Measurements from ENCODE around the gene GALNT9.

GALNT9 gene

DNA sequence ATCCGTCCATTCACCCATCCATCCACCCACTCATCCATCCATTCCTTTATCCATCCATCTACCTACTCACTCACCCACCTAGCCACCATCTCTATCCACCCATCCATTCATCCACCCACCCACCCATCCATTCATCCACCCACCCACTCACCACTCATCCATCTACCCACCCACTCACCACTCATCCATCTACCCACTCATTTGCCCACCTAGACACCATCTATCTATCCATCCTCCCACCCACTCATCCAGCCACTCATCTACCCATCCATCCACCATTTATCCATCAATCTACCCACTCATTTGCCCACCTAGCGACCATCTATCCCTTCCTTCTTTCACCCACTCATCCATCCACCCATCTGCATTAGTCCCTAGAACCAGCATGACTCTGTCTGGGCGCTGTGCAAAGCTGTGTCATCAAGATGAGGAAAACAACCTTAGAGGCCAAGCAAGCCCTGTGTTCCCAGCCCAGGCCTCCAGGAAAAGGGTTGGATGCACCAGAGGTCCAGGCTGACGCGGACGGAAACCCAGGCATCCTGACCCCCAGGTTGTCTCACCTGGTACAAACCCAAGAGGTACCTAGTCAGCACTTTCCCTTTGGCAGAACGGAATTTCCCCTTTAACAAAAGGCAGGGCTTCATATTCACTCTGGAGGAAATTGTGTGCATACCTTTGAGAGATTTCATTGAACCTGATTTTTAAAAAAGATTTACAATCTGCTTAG, 111.4 kb downstream of the GALNT9 start:
- DNase-seq (ENCODE audit: low read depth in 2 of 3, low spot score in 1 of 3) = no peak

DNA sequence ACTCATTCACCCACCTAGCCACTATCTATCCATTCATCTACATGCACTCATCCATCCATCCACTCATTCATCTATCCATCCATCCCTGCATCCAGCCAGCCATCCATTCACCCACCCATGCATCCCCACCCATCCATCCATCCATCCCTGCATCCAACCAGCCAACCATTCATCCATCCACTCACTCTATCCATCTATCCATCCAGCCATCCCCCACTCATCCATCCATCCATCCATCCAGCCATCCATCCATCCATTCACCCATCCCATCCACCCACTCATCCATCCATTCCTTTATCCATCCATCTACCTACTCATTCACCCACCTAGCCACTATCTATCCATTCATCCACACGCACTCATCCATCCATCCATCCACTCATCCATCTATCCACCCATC, 112.0 kb downstream of the GALNT9 start:
- DNase-seq (ENCODE audit: low read depth in 2 of 3, low spot score in 1 of 3) = no peak

DNA sequence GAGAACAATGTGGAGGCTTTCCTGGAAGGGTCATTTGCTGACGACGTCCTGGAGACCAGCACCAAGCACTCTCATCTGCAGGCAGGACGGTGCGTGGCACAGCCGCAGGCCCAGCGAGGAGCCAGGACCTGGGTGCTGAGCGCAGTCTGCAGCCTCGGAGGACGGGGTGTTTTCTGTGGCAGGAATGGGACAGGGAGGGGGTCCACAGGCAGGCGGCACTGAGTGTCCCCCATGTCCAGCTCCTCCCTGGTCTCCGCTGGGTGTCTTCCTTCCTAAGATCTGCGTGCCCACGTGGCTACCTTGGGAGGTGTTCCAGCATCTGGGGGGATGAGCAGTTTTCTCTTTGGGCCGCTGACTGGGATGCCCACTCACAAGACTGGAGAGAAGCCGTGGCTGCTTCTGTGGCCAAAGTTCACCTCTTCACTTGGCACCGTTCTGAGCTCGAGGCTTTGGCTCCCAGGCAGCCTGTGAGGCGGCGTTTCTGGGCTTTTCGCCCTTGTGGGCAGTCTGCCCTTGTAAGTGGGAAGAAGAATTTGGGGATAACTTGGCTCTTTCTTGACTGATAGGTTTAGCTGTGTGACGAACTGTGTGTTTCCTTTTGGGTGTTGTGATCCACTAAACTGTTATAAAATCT, 112.9 kb downstream of the GALNT9 start:
- no peak for DNase-seq (ENCODE audit: low read depth in 2 of 3, low spot score in 1 of 3)

DNA sequence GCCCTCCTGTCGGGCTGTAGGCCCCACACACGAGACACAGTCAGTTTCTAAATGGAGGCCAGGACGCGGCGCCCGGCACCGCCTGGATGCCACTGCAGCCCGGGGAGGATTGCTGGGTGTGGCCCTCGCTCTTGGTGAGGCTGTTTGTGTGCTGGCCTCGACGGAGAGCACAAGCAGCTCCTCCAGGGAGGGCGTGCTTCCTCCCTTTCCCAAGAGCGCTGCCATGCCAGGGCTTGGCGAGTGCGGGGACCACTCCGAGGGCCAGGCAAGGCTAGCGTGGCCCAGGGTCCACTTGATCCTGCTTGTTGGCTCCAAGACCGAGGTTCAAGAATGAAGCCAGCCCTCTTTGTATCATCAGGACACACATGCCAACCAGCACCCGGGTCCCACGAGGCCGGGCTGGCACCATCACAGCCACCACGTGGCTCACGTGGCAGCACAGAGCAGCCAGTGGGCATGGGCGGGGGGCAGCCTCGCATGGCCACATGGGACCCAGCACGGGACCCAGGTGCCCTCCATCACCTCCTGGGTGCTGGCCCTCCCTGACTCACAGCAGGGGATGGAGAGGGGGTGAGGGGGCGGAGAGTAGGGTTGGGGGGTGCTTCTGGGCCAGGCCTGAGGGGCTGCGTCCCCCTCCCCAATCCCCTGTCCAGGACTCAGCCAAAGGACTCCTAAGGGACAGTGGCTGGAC, 113.9 kb downstream of the GALNT9 start:
- DNase-seq (ENCODE audit: low read depth in 2 of 3, low spot score in 1 of 3) = no peak

DNA sequence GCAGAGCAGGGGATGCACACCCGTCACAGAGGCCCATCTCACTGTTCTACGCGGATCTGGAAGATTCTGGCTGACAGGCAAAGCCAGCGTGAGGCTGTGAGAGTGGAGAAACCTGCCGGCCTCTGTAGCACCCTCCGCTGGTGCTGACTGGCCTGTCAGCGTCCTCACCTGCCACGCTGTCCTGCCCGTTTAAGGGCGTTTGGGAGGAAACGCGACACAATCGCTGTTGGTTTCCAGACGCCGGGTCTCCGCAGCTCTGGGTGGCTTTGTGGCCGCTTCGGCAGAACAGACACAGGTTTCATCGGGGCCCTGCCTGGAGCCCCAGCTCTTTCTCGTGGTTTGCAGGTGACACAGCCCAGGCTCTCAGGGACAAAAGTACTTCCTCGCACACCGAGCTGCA, 114.5 kb downstream of the GALNT9 start:
- DNase-seq (ENCODE audit: low read depth in 2 of 3, low spot score in 1 of 3) = no peak

DNA sequence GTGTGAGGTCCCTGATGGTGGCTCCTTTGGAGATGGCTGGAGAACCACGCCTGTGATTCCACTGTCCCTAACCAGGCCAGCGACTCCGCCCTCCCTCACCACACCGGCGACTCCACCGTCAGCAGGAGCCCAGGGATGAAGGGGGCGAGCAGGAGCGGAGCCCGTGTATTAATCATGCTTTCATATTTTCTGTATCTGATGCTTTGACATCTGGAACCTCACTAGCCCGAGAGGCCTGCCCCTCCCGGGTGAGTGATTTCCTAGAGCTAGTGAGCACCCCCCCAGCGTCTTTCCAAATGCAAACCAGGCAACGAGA, 115.3 kb downstream of the GALNT9 start:
- DNase-seq (ENCODE audit: low read depth in 2 of 3, low spot score in 1 of 3) = no peak

DNA sequence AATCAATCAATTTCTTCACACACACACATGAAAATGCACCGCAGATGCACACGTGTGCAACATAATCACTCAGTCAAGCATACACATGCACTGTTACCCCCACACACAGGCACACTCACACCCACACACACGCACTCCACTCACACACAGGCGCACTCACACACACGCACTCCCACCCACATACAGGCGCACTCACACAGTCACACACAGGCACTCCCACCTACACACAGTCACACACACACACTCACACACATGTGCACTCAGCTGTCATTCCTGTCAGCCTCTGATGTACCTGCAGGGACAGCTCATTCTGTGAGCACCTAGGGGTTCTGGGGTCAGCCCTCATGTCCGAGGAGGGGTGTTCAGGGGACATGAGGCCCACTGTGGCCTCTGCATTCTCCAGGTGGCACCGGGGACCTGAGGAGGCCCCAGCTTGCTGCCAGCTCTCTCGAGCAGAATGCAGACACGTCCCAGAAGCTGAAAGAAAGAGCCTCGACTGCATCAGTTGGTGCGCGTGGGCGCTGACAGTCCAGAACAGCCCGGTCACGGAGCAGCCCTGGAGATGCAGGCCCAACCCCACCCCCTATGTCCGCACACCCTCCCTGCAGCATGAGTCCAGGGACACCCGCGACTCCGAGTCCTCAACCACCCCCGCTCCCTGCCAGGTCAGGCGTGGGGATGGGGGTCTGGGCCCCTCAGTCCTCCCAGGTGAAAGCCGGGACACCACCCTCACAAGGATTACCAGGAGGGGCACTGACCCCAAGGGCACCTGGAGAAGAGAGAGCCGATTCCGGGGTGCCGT, 115.8 kb downstream of the GALNT9 start:
- no peak for DNase-seq (ENCODE audit: low read depth in 2 of 3, low spot score in 1 of 3)

DNA sequence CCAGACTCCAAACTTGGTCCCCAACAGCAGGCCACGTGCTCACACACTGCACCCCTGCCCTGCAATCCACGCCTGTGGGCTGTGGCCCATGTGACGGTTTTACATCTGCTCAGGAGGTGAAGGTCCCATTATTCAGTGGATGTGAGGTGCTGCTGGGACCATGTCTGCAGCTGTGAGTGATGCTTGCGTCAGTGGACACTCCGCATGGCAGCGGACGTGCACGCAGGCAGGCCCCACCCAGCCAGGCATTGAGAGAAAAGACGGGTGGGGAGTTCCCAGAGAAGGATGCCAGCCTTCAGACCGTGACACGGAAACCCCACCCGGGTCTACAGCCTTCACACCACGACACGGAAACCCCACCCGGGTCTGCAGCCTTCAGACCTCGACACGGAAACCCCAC, 117.6 kb downstream of the GALNT9 start:
- DNase-seq (ENCODE audit: low read depth in 2 of 3, low spot score in 1 of 3) = no peak

DNA sequence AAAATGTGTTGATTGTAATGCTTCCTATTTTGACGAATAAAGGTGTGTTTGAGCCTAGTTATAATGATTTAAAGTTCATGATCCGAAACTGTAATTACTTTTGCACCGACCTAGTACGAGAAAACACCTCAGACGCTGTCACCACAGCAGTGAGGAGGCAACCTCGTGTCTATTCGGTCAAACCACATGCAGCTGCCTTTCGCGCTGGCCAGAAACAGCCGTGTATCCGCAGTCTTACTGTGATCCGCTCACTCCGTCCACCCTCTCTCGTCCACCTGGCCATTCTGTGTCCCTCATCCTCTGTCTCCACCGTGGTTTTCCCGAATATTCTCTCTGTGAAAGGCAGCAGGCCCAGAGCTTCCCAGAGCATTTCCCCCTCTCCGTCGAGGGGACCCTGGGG, 118.1 kb downstream of the GALNT9 start:
- DNase-seq (ENCODE audit: low read depth in 2 of 3, low spot score in 1 of 3) = no peak

DNA sequence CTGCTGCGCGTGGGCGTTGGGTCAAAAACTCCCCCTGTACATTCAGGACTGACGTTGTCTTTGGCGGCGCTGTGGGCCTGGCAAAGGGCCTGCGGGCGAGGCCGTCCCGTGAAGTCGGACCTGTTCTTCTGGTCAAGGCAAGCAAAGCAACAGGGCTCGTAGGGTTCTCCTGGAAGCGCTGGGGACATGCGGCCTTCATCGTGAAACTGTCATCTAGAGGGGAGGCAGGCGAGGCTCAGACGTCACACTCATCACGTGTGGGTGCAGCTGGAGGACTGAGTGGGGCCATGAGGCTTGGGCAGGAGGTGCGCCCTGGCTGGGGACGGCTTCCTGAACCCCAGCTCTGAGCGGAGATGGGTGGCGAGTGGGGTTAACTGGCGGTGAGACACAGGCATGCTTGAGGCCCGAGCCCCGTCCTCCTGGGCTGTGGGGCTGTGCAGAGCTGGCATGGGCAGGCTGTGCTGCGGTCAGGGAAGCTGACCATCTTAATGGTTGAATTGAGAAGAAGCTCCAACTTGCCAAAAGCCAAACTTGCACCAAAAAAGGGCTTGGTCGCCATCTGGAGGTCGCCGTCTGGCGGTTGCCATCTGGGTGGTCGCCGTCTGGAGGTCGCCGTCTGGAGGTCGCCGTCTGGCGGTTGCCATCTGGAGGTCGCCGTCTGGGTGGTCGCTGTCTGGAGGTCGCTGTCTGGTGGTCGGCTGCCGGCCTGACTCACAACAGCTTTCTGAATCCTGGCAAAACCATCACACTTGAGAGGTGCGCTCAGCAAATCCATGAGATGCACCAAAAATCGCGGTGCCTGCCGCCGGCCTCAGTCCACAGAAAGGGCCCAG, 119.0 kb downstream of the GALNT9 start:
- DNase-seq (ENCODE audit: low read depth in 2 of 3, low spot score in 1 of 3) = no peak

DNA sequence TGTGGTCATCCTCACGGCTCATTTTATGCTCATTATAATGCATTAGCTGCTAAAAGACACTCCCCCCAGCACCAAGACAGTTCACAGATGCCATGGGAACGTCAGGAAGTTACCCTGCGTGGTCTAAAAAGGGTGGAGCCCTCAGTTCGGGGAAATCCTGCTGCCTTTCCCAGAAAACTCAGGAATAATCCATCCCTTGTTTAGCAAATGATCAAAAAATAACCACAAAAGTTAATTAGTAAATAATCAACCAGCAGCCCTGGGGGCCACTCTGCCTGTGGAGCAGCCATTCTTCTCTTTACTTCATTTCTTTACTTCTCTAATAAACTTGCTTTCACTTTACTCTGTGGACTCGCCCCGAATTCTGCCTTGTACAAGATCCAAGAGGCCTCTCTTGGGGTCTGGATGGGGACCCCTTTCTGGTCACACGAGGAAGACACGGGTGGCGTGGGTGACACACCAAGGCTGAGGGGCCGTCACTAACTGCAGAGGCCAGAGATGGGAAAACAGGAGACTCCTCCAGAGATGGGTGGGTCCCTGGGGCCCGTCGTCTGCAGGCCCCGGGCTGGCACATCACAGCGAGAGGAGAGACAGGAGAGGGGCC, 119.7 kb downstream of the GALNT9 start:
- DNase-seq (ENCODE audit: low read depth in 2 of 3, low spot score in 1 of 3) = no peak

DNA sequence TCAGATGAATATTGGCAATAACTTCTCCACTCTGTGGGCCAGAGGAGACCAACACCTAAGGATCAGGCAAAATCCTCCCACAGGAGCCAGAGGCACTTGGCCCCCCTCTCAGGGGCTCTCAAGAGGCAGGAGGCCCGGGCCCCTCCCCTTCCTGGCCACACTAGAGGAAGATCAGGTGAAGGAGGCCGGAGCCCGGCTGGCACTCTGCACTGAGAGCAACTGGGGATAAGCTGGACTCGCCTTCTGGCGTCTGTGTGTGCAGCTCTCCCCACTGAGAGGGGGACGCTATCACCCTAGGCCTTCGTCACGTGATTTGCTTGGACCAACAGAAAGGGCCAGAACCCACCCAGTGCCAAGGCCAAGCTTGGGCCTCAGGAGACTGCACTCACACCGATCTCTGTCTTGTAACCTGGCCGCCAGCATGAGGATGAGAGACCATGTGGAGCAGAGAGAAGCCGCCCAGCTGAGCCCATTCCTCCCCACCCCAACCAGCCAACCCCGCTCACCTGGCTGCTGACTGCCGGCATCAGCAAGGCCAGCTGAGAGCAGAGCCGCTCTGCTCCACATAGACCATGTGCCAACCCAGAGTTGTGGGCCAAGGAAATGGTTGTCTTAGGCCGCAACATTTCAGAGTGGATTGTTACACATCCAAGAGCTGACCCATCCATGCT, 121.1 kb downstream of the GALNT9 start:
- no peak for DNase-seq (ENCODE audit: low read depth in 2 of 3, low spot score in 1 of 3)

DNA sequence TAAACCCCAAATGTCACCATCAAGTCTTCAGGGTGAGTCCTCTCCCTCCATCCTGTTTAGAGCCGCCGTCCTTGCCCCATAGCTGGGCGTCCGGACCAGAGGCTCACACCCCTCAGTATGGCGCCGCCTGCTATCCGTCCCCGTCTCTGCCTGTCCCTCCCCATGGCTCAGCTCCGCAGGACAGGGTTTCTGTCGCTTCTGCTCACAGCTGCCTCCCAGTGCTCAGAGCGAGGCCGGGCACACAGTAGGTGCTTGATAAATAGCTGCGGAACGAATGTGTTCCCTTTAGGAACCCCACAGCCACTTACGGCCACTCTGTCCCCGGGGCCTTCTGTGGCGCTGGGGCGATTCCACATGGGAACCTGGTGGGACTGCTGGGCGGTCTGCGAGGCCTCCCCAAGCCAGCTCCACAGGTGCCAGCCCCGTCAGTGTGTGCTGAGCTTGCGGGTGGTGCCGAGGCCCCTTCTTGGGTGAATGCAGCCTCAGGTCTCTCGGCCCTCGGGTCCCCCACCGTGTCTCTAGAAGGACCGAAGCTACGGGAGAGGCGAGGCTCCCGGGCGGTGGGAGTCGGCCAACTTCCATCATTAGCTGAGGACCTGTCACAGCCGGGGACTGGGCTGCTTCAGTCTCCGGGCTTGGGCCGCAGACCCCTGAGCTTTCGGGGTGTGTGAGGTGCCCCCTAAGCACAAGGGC, 122.2 kb downstream of the GALNT9 start:
- DNase-seq (ENCODE audit: low read depth in 2 of 3, low spot score in 1 of 3) = no peak

DNA sequence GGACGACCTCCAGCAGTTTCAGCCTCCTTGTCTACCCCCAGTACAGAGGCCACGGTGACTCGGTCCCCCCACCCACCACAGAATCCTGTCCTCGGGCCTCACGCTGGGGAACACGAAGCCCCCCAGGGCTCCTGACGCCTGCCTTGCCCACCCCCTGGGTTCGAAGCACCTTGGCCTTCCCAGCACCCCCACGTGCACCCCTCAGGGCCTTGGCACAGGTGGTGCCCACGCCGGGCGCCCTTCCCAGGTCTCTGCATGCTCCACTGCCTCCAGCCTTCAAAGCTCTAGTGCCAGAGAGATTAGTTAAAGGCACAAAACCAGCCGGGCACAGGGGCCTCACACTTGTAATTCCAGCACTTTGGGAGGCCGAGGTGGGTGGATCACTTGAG, 123.3 kb downstream of the GALNT9 start:
- DNase-seq (ENCODE audit: low read depth in 2 of 3, low spot score in 1 of 3) = no peak

DNA sequence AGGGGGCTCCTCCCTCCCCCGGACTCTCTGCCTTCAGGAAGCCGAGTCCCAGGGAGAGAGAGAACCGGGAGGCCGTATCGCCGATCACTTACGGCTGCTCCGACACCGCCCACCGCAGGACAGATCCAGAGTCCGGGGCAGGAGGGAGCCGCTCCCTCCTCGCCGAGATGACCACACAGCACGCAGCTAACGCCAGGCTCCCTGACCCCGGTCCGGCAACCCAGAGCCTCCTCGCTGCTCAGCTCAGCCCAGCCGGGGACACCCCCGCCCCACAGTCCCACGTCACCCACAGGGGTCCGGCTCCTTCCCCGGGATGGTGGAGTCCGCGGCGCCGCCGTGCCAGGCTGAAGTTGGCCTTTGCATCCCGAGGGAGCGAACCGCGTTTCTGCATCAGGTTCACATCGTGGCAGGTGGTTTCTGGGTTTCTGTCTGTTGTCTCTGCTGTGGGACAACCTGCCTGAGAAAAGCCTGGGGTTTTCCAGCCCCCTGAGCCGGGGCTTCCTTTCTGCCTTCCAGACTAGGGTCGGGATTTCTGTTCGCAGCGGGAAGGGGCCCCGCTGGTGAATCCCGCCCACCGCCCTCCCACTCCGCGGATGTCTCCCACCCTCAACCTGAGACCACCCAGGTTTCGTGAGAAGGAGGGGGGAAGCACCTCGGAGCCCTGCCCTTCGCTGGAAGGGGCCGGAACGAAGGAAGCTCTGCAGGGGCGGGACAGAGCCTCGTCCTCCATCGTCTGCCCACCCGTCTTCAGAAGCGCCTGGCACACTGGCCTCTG, 123.9 kb downstream of the GALNT9 start:
- DNase-seq (ENCODE audit: low read depth in 2 of 3, low spot score in 1 of 3) = no peak

DNA sequence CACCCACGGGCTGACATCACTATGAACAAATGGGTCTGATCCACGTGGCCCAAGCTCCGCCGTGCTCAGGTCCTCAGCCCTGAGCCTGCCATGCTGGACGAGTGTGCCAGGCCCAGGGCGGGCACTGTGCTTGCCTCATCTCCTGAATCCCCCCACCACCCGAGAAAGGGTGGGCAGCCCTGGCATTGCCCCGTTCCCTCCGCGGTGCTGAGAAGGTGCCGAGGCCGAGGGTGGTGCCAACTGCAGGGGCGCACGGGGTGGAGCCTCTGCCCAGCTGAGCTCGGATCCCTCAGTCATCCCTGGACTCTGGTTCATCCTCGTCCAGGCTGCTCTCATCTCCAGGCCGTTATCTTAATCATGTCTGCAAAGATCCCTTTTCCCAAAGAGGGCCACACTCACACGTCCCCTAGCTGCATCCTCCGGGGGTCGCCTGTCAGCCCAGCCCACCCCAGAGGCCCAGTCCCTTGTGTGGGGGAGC, 124.6 kb downstream of the GALNT9 start:
- no peak for DNase-seq (ENCODE audit: low read depth in 2 of 3, low spot score in 1 of 3)

DNA sequence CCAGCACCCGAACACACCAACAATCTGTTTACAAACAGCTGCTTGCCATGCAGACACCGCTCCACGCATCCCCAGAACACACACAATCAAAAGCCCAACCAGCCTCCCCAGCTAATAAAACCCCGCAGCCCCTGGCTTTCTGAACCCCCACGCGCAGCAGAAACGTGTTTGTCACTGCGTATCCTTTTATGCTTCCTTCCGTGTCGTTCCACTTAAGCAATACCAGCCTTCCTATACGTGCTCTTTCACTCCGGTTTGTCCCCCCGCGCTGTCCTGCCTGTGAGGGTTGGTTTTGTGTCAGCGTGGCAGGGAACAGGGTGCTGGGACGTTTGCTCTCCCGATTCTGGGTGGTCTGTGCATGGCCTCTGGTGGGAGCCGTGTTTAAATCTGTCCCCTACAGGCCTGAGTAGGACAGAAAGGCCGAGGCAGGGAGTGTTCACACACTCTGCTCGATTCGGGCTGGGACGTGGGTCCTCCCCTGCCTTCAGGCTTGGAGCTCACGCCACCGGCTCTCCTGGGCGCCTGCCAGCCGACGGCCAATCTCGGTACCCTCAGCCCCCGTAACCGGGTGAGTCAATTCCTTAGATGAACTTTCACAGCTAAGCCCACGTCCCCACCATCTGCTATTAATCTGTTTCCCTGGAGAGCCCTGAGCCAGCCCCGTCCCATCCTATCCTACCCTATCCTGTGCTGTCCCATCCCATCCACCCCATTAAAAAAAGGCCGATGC, 125.2 kb downstream of the GALNT9 start:
- no peak for DNase-seq (ENCODE audit: low read depth in 2 of 3, low spot score in 1 of 3)

Data from stimulated activated CD4-positive, alpha-beta T cell treated with anti-CD3 and anti-CD28 coated beads, Interleukin-12 subunit alpha, Interleukin-12 subunit beta, amount 100 ng/mL, for 48 hours (primary cell).